Measurements from ENCODE around the gene MBOAT7.
A peak's percentile ranks its signal among the peaks of the same experiment; 100 is the strongest.

Gene MBOAT7

DNA sequence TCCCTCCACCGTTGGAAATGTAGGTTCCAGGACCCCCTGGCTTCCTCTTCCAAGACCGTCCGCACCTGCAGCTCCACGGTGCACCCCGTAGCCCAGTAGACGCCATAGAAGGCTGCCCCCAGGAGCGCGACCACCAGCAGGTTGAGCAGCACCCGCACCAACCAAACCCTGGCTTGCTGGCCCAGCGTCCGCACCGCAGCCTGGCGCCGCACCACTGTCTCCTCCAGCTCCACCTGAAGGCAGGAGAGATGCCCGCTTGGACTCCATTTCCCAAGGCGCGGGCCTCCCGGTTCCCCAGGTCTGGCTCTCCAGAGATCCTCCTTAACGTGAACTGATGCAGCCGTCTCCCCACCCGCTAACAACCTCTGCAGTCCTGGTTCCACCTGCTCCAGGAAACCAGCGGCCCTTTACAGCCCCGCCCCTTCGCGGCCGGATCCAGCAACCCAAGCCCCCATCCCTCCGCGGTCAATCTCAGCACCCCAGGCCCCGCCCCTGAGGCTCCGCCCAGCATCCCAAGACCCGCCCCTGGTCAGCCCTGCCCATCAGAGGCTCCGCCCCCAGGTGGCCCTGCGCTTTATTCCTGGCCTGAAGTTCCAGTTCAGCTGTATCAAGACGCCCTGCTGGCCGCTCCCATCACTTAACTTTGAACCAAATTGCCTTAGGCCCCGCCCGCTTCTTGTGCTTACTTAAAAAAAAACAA lies 24.9 kb downstream of the MBOAT7 start:
- H3K9me3 ChIP-seq (replicated peaks; ENCODE audit: low read length): no peaks in the 10 kb centered on the region
- H3K4me1 ChIP-seq (ENCODE audit: control insufficient read depth, insufficient read depth, low read length): peaks cover 13% of the 10 kb centered on the region
- H3K4me2 ChIP-seq (ENCODE audit: low read length): no peak overlapping the region
- H3K4me3 ChIP-seq (ENCODE audit: low read length): no peak overlapping the region
- H3K27me3 ChIP-seq (ENCODE audit: control insufficient read depth, insufficient read depth, low read length): no peaks in the 10 kb centered on the region
- no peak overlapping the region for H3K9ac ChIP-seq (ENCODE audit: low read depth, low read length)
- no peaks in the 10 kb centered on the region for H3K36me3 ChIP-seq (ENCODE audit: insufficient read depth, low read length)

DNA sequence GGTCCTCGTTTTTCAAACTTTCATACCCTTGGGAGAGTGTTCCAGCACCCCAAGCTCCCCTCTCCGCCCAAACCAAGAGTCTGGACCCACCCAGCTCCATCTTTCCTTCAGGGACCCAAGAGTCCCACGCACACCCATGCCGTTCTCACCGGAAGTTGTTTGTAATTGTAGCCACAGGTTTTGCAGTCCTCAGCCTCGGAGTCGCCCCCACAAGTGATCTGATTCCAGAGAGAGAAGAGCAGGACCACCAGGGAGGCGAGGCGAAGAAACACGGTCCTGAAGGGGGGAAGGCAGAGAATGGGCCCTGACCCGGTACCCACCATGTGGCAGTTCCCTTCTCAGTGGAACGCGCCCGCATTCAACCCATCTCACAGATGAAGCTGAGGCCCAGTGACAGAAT lies 26.5 kb downstream of the MBOAT7 start:
- no peak overlapping the region for H3K9ac ChIP-seq (ENCODE audit: low read depth, low read length)
- no peaks in the 10 kb centered on the region for H3K9me3 ChIP-seq (replicated peaks; ENCODE audit: low read length)
- peak overlapping the region; percentile 66 for H3K4me3 ChIP-seq (ENCODE audit: low read length)
- H3K36me3 ChIP-seq (ENCODE audit: insufficient read depth, low read length): peaks cover 5% of the 10 kb centered on the region
- peaks cover 24% of the 10 kb centered on the region for H3K4me1 ChIP-seq (ENCODE audit: control insufficient read depth, insufficient read depth, low read length)
- H3K4me2 ChIP-seq (ENCODE audit: low read length): peak overlapping the region; percentile 80
- no peaks in the 10 kb centered on the region for H3K27me3 ChIP-seq (ENCODE audit: control insufficient read depth, insufficient read depth, low read length)

DNA sequence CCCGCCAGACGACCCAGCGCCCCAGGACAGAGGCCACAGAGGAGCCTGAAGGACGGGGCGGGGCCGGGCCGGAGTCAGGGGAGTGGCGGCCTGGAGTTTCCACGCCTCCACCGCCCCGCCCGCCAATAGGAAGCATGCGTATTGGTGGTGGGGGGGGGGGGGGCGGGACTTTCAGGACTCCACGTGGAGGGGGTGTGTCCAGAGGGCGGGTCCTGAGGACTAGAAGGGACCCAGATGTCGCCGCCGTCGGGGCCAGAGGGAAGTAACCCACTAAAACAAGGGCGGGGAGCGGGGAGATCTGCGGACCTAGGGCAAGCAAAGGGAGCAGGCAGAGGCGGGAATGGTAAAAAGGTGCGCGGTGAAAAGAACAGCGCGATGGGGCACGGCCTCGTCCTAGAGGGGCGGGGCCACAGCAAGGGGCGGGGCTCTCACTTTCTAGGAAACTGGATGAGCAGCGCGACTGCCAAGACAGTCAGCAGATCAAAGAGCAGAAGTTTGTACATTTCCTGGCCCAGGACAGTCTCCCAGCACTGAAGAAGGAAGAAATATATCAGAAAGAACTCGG lies 27.1 kb downstream of the MBOAT7 start:
- peak overlapping the region; percentile 80 for H3K4me2 ChIP-seq (ENCODE audit: low read length)
- peak overlapping the region; percentile 66 for H3K4me3 ChIP-seq (ENCODE audit: low read length)
- peaks cover 24% of the 10 kb centered on the region for H3K4me1 ChIP-seq (ENCODE audit: control insufficient read depth, insufficient read depth, low read length)
- H3K9ac ChIP-seq (ENCODE audit: low read depth, low read length): no peak overlapping the region
- no peaks in the 10 kb centered on the region for H3K27me3 ChIP-seq (ENCODE audit: control insufficient read depth, insufficient read depth, low read length)
- H3K36me3 ChIP-seq (ENCODE audit: insufficient read depth, low read length): peaks cover 6% of the 10 kb centered on the region
- H3K9me3 ChIP-seq (replicated peaks; ENCODE audit: low read length): no peaks in the 10 kb centered on the region

DNA sequence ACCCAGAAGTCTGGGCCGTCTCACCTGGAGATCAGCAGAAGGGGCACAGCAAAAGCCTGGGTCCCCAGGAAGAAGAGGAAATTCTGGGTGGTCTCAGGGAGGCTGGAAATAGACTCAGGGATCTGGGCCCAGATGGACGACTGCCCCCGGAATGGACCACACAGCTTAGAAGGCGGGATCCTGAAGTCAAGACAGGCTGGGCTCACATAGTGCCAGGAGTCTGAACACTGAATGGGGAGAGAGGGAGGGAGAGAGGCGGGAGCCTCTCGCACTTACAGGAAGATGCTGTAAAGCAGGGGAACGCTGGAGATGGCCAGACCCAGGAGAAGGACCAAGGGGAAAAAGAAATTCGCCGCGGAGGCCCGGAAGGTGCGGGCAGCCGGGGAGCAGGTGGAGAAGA lies 28.5 kb downstream of the MBOAT7 start:
- Histone ChIP-seq H3K4me1 (ENCODE audit: control insufficient read depth, insufficient read depth, low read length) (peaks cover 24% of the 10 kb centered on the region), H3K9ac (ENCODE audit: low read depth, low read length) (peak overlapping the region; percentile 83), H3K36me3 (ENCODE audit: insufficient read depth, low read length) (peaks cover 19% of the 10 kb centered on the region), H3K4me2 (ENCODE audit: low read length) (peak overlapping the region; percentile 95), H3K27me3 (ENCODE audit: control insufficient read depth, insufficient read depth, low read length) (no peaks in the 10 kb centered on the region), H3K4me3 (ENCODE audit: low read length) (peak overlapping the region; percentile 75), H3K9me3 (replicated peaks; ENCODE audit: low read length) (no peaks in the 10 kb centered on the region)

DNA sequence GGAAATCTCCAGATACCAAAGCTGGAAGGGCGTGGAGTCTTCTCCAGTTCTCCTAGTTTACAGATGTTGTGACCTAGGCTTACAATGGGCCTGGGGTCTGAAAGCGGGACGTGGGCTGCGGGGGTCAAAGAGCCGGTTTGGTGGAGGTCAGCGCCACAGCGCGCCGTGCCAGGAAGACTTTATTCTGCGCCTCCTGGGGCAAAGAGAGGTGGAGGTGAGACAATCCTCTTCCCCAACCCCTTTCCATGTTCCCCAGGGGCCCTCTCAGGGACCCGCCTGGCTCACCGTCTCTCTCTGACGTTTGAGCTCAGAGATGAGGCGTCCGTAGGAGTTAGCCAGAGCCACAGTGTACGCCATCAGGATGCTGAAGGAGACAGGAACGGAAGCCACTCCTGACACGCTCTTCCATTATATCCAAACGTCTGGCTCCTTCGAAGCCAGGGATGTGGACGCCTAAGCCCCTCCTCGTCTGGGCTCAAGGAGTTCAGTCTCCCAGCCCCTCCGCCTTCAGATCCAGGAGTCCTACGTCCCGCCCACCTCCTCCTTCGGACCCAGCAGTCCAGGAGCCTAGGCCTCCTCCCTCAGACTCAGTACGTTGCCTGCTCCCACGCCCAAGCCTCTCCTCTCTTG lies 29.1 kb downstream of the MBOAT7 start:
- Histone ChIP-seq H3K4me3 (ENCODE audit: low read length) (peak overlapping the region; percentile 75), H3K9ac (ENCODE audit: low read depth, low read length) (peak overlapping the region; percentile 83), H3K4me2 (ENCODE audit: low read length) (peak overlapping the region; percentile 95), H3K36me3 (ENCODE audit: insufficient read depth, low read length) (peaks cover 21% of the 10 kb centered on the region), H3K27me3 (ENCODE audit: control insufficient read depth, insufficient read depth, low read length) (no peaks in the 10 kb centered on the region), H3K4me1 (ENCODE audit: control insufficient read depth, insufficient read depth, low read length) (peaks cover 24% of the 10 kb centered on the region), H3K9me3 (replicated peaks; ENCODE audit: low read length) (no peaks in the 10 kb centered on the region)

DNA sequence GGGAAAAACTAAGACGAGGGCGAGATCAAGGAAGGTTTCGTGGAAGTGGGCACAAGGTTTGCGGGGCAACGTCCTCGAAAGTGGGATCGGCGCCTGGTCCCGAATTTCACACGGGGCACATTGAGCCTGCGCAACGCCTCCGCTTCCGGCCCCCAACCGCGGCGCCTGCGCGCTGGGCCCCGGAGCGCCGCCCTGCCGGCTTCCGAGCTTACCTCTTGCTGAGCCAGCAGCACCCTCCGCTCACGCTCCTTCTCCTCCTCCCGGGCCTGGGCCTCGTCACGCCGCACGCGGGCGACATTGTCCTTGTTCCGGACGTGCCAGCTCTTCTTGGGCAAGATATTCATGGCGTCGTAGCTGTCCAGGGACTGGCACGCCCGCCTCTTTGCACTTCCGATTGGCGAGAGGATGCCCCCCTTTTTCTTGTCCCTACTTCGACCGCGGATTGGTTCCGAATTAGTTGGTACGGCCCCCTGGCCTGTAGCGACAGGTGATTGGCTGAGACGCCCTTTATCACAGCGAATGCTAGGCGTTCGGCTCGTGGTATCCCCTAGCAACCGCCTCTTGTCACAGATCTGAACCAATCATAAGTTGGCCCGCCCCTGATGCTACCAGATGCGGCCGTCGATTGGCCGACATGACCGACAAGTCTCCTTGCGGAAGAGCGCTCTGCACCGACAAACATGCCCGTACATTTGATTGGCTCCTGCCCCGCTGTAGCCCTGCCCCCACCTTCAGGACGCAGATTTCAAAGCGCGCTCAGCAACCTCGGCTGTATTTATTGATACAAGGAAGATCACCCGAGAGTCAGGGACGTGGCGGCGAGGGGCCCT lies 29.8 kb downstream of the MBOAT7 start, which contains the start of gene LENG1:
Gene LENG1 (minus strand): TSS at position 370 of the 830 bp plus-strand sequence. CDS start 26 bp downstream, at position 344.
- H3K9ac ChIP-seq (ENCODE audit: low read depth, low read length): peak within 1 kb of the TSS; percentile 90
- H3K9me3 ChIP-seq (replicated peaks; ENCODE audit: low read length): no peaks in the 10 kb centered on the region
- no peaks in the 10 kb centered on the region for H3K27me3 ChIP-seq (ENCODE audit: control insufficient read depth, insufficient read depth, low read length)
- peaks cover 26% of the 10 kb centered on the region for H3K36me3 ChIP-seq (ENCODE audit: insufficient read depth, low read length)
- H3K4me3 ChIP-seq (ENCODE audit: low read length): peak within 1 kb of the TSS; percentile 86
- peaks cover 30% of the 10 kb centered on the region for H3K4me1 ChIP-seq (ENCODE audit: control insufficient read depth, insufficient read depth, low read length)
- peak within 1 kb of the TSS; percentile 97 for H3K4me2 ChIP-seq (ENCODE audit: low read length)

DNA sequence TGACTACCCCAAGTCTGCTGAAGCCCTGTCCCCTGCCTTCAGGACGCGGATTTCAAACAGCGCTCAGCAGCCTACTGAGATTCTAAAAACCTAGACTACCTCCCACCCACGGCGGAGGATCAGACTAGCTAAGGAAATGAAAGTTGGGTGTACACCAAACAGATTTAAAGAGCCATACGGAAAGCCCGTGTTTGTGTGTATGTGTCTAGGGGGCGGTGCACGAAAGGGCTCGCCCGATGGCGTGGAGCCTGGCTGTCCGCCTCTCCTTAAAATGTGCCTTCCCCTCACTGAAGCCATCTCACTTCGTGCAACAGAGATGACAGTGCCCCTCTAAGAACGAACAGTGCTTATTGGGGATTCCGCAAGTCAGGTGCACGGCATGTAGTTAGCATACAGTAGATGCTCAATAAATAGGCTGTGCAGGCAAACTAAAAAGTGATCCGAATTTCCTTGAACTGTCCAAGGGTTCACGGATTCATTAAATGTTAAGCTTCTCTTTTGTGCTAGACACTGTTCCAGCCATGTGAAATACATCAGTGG lies 30.5 kb downstream of the MBOAT7 start:
- peak overlapping the region; percentile 97 for H3K4me2 ChIP-seq (ENCODE audit: low read length)
- peak overlapping the region; percentile 90 for H3K9ac ChIP-seq (ENCODE audit: low read depth, low read length)
- H3K4me1 ChIP-seq (ENCODE audit: control insufficient read depth, insufficient read depth, low read length): peaks cover 37% of the 10 kb centered on the region
- peak overlapping the region; percentile 86 for H3K4me3 ChIP-seq (ENCODE audit: low read length)
- no peaks in the 10 kb centered on the region for H3K9me3 ChIP-seq (replicated peaks; ENCODE audit: low read length)
- H3K27me3 ChIP-seq (ENCODE audit: control insufficient read depth, insufficient read depth, low read length): no peaks in the 10 kb centered on the region
- peaks cover 33% of the 10 kb centered on the region for H3K36me3 ChIP-seq (ENCODE audit: insufficient read depth, low read length)

DNA sequence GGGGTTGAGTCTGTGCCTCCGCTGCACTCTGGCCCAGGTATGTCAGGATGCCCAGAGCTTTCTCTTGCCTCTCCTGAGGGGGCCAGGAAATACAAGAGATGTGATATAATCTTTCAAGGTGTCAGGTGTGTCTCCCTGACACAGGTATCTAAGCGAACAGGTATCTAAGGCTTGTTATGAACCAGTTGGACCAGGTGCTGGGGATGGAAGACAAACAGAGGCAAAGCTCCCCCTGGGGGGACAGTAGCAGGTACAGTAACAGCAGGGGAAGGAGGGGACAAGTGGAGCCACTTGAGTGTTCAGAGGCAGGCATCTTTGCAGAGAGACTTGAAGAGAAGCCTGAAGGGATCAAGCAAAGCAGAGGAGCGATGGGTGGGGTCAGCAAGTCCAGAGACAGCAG lies 32.4 kb downstream of the MBOAT7 start:
- H3K4me2 ChIP-seq (ENCODE audit: low read length): no peak overlapping the region
- H3K4me1 ChIP-seq (ENCODE audit: control insufficient read depth, insufficient read depth, low read length): peaks cover 47% of the 10 kb centered on the region
- H3K9ac ChIP-seq (ENCODE audit: low read depth, low read length): no peak overlapping the region
- H3K36me3 ChIP-seq (ENCODE audit: insufficient read depth, low read length): peaks cover 53% of the 10 kb centered on the region
- H3K27me3 ChIP-seq (ENCODE audit: control insufficient read depth, insufficient read depth, low read length): no peaks in the 10 kb centered on the region
- H3K9me3 ChIP-seq (replicated peaks; ENCODE audit: low read length): no peaks in the 10 kb centered on the region
- no peak overlapping the region for H3K4me3 ChIP-seq (ENCODE audit: low read length)

DNA sequence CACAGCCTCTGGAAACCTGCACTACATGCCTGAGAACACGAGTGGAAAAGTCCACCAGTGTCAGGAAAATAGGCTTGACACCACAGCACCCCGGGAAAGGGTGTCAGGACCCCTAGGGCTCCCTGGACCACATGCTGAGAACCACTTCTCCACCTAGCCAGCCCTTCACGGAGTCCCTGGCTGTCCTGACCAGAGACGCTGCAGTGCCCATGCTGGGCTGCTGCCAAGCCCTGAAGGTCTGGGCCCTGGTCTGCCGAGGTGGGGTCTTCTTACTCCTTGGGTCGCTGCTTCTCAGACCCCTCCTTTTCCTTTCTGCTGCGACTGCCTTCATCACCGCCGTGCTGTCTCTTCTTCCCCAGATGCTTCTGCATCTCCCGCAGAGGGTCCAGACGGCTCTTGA lies 32.9 kb downstream of the MBOAT7 start:
- Histone ChIP-seq H3K9me3 (replicated peaks; ENCODE audit: low read length) (no peaks in the 10 kb centered on the region), H3K36me3 (ENCODE audit: insufficient read depth, low read length) (peaks cover 57% of the 10 kb centered on the region), H3K4me1 (ENCODE audit: control insufficient read depth, insufficient read depth, low read length) (peaks cover 47% of the 10 kb centered on the region), H3K9ac (ENCODE audit: low read depth, low read length) (no peak overlapping the region), H3K27me3 (ENCODE audit: control insufficient read depth, insufficient read depth, low read length) (no peaks in the 10 kb centered on the region), H3K4me2 (ENCODE audit: low read length) (no peak overlapping the region), H3K4me3 (ENCODE audit: low read length) (no peak overlapping the region)

DNA sequence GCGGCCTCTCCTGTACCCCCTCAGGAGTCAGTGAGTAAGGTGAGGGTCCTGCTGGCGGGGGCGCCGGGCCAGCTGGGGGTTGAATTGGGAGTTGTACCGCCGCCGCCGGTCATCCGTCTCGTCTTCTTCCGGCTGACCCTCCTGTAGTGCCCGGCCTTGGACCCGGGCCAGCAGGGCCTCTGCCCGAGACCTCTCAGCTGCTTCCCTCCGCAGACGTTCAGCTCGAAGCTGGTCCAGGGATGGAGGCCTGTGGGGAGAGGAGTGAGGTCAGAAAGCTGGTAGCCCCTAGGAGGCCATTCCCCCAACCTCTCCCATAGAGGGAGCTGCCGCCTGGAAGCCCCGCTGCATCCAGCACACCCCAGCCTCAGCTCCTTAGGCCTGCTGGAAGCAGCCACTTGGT lies 33.7 kb downstream of the MBOAT7 start:
- Histone ChIP-seq H3K4me1 (ENCODE audit: control insufficient read depth, insufficient read depth, low read length) (peaks cover 43% of the 10 kb centered on the region), H3K9me3 (replicated peaks; ENCODE audit: low read length) (no peaks in the 10 kb centered on the region), H3K4me3 (ENCODE audit: low read length) (no peak overlapping the region), H3K9ac (ENCODE audit: low read depth, low read length) (no peak overlapping the region), H3K36me3 (ENCODE audit: insufficient read depth, low read length) (peaks cover 64% of the 10 kb centered on the region), H3K4me2 (ENCODE audit: low read length) (no peak overlapping the region), H3K27me3 (ENCODE audit: control insufficient read depth, insufficient read depth, low read length) (no peaks in the 10 kb centered on the region)

All from skeletal muscle satellite cell (primary cell).